Activated T-cell treated with anti-CD3 and anti-CD28 coated beads for 24 hours (primary cell): ENCODE results near the gene RRP1B.
A peak's percentile ranks its signal among the peaks of the same experiment; 100 is the strongest.

Source experiments
- DNase-seq: peaks from one replicate; pipeline ENCODE4 v3.0.0-alpha.2; 2020; ENCODE audit warnings: low read depth

The RRP1B gene

DNA sequence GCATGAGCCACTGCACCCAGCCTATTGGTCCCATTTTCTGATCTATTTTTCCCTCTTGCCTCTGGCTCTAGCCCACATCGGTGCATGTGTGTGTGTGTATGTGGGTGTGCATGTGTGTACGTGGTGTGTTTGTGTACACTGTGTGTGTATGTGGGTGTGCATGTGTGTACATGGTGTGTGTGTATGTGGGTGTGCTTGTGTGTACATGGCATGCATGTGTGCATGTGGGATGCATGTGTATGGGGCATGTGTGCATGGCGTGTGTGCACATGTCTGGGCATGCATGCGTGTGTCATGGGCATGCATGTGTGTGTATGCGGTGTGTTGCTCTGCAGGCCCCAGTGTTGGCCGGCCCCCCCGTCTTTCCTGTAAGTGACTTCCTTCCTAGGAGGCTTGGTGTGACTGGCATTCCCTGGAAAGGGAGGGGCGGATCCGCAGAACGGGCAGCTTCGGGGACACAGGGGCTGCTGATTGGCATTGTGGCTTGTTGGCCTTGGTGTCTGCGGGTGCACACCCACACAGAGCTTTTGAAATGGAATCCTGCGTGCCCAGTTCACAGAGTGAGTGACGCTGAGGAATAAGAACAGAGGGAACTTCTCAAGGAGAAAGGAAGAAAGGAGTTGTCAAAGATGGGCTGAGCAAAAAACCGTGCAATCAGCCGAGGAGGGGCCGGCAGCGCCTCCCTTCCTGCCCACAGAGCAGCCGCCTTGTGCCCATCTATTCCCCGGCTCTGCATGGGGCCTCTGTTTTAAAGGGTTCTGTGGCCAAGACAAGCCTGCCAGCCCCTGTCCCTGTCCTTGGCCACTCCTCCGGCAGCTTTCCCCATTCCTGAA, 67.5 kb downstream of the RRP1B start:
- DNase-seq, result no peak

DNA sequence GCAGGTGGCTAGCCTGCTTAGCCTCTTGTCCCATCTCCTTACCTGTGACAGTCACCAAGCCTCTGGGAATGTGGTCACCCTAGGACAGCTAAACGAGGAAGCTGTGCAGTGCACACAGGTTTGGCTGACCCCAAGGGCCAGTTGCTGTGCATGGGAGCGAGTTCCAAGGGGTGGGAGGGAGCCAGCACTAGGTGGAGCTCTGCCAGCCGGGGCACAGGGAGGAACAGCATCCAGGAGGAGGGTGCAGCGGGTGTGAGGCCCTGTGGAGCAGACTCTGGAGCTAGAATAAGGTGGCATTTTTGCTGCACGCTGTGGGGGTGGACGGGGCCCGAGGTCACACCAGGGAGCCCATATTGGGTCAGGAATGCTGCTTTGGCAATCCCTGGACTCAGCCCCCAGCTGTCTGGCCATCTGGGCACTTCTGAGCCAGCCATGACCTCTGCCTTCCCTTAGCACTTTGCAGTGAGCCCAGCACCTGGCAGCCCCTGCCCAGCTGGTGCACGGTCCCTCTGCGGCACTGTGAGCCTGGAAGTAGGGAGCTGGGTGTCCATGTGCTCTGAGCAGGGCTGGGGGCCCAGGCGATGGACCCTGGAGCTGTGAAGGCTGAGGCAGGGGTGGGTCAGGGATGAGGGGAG, 68.3 kb downstream of the RRP1B start:
- DNase-seq, result no peak

DNA sequence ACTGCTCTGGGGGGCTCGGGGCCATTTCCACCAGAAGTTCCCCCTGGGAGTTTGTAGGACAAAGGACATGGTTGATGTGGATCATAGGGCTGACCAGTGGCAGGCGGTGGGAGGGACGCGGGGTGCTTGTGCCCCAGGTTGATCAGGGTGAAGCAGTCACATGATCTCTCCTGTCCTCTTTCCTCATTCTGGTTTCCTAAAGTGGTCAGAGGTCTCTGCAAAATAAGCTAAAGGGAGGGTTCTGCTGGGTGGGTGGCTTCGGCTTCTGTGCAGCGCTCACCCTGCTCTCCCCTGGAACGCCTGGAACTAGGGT, 68.8 kb downstream of the RRP1B start:
- DNase-seq, result no peak

DNA sequence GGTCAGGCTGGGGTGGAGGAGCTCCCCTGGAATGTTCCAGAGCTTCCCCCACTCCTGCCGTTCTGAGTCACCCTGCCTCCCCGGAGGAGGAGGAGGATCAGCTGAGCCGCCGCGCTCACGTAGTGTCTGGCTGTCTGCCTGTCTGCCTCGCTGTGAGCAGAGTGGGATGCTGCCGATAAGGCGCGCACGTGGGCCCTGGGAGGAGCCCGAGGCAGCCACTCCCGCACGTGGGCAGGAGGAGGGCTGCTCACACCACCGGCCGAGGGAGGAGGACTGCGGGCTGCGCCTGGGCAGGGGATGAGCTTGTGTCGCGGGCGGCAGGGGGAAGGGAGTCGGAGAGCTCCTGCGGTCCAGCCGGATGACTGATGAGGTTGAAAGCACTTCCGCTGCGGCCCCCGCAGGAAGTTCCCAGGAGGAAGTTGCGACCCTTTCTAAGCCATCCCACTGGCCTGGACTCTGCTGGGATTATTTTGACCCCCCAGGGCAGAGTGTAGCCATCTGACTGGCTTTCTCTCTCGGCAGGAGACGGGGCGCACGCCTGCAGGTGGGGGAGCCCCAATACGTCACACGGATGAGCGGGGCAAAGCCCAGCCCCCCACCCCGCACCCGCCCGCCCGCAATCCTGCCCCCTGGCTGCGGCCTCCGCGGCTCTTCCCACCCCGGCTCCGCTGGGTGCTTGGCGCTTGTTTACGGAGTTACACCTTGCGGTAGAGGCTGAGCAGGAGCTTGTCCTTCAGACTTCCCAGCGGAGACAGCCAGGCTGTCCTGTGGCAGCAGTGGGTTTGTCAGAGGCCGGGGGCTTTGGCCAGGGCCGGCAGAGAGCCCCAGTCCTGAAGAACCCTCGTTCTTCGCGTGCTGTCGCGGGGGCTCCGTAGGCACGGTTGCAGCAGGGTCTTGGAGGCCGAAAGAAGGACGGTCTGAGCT, 69.4 kb downstream of the RRP1B start:
- DNase-seq, result peak; percentile 74

GRCh38 chr21:43731476-43731875, 72.1 kb downstream of the RRP1B start:
- no peak for DNase-seq

GRCh38 chr21:43731891-43732711, 72.7 kb downstream of the RRP1B start:
- no peak for DNase-seq

GRCh38 chr21:43733060-43733459, 73.7 kb downstream of the RRP1B start:
- no peak for DNase-seq

DNA sequence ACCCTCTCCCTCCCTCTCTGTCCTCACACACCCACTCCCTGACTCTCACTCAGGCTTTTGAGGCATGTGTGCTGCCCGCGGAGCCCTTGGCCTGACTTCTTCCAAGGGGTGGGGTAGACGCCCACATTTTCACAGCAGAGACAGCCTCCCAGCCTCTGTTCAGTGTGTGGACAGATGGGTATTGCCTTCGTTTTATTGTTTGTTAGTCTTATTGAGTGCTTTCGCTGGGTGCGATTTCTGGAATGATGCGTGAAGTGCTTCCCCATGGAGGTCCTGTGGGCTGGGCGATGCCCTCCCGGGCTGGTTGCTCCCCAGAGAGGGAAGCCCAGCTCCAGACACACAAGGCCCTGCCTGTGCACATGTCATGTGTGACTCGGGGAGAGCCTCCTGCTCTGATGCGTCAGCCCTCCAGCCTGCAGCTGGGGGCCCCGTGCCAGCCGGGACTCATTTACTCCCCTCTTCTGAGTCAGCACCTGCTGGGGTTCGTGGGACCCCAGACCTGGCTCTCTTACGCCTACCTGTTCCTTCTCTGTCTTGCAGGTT, 74.2 kb downstream of the RRP1B start:
- DNase-seq, result no peak

- DNase-seq, result no peak
Observed at GRCh38 chr21:43734131-43734927, 75.0 kb downstream of the RRP1B start.

DNA sequence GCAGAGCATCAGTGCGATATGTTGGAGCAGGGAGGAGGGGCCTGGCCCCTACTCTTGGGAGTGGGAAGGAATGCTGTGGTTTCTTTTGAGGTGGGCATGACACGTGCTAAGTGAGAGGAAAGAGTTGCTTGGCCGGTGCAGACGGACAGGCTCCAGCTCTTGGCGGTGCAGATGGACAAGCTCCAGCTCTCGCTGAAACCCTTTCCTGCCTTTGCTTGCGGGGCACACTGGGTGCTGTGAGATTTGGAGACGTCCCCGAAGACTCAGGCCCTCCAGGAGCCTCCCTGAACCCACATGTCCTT, 75.5 kb downstream of the RRP1B start:
- DNase-seq, result no peak

DNA sequence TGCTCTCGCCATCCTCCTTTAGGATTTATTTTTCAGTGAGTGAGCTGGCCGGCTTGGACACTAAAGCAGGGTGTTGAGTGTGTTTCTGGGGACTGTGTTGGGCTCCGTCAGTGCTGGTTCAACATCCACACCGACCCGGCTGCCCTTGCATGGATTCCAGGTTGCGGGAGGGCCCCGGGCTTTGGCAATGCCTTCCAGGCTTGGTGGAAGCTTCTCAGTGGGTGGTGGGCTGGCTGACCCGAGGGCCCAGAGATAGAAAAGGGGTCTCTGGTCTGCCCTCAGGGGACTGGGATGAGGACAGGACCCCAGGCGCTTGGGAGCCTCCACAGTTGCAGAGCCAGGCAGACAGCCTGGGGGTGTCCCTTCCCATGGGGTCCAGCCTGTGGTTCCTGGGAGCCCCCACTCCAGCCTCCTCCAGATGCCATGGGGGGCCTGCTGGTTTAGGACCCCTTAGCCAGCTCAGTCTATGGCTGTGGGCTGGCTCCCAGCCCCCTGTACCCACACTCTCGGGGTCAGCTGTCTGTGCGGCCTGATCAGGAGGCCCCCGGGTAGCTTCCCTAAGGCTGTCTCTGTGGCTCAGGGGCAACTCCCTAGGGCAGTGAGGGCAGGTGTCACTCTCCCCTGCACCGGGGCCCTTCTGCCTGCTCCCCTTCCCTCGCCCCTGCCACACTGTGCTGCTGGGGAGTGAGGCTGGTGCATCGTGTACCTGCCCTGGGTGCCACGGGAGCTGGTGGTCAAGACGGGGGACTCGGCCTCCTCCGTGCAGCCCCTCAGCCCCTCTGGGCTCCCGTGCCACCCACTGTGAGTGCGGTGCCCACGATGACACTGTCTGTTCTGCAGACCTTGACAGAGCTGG, 76.1 kb downstream of the RRP1B start:
- no peak for DNase-seq

- DNase-seq, result no peak
Observed at GRCh38 chr21:43736224-43736883, 77.0 kb downstream of the RRP1B start.

- DNase-seq, result no peak
Observed at GRCh38 chr21:43737158-43737950, 78.0 kb downstream of the RRP1B start.

- DNase-seq, result no peak
Observed at GRCh38 chr21:43739621-43740435, 80.5 kb downstream of the RRP1B start.

- no peak for DNase-seq
Observed at GRCh38 chr21:43740497-43741156, 81.3 kb downstream of the RRP1B start.

- DNase-seq, result no peak
Observed at GRCh38 chr21:43741423-43742096, 82.2 kb downstream of the RRP1B start.

DNA sequence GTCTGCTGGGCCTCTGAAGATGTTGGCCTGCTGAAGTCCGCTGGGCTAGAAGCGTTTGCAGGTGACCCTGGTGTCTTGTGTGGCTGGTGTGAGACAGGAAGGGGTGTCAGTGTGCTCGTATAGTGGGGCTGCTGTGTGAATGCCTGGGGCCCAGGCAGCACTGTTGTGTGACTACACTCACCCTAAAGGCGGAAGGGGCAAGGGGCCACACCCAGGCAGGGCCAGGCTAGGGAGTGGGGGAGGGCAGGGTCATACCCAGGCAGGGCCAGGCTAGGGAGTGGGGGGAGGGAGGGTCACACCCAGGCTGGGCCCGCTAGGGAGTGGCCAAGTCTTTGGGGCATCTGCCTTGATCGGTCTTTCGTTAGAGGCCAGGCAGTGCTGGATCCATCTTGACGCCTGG, 84.6 kb downstream of the RRP1B start:
- DNase-seq, result no peak
